Endodermal cell (in vitro differentiated cells): Measurements from ENCODE around the gene ZMAT5. TPM values are rescaled to one million over a fixed set of nuclear protein-coding genes. Genes with fewer than 3 reads are reported as not detected.
A peak's percentile ranks its signal among the peaks of the same experiment; 100 is the strongest.

Experiments
- DNase-seq: peaks from one replicate; pipeline ENCODE4 v3.0.0-alpha.2; 2017
- H3K27ac ChIP-seq: 2 replicates; pipeline ENCODE4 v1.5.1; 2013; ENCODE audit warnings: mild to moderate bottlenecking, low read depth, low read length, moderate library complexity
- H3K27me3 ChIP-seq: 2 replicates; pipeline ENCODE4 v1.6.1; 2013; ENCODE audit warnings: mild to moderate bottlenecking, low read length, moderate library complexity; ENCODE audit not compliant: insufficient read depth, control insufficient read depth, poor library complexity, severe bottlenecking
- H3K36me3 ChIP-seq: 2 replicates; pipeline ENCODE4 v1.7.0; 2013; ENCODE audit warnings: mild to moderate bottlenecking, low read length, moderate library complexity; ENCODE audit not compliant: control insufficient read depth, insufficient read depth
- H3K4me1 ChIP-seq: one replicate; pipeline ENCODE4 v1.7.0; 2013; ENCODE audit warnings: low read length; ENCODE audit not compliant: control insufficient read depth, insufficient read depth
- H3K4me3 ChIP-seq: 2 replicates; pipeline ENCODE4 v1.5.1; 2013; ENCODE audit warnings: mild to moderate bottlenecking, low read length, moderate library complexity
- H3K9ac ChIP-seq: 2 replicates; pipeline ENCODE4 v1.6.1; 2013; ENCODE audit warnings: mild to moderate bottlenecking, low read length, moderate library complexity; ENCODE audit not compliant: poor library complexity, severe bottlenecking; ENCODE audit errors: extremely low read depth
- H3K9me3 ChIP-seq: 2 replicates; pipeline ENCODE4 v1.6.1; 2013; ENCODE audit warnings: mild to moderate bottlenecking, low read length, moderate library complexity; ENCODE audit not compliant: control insufficient read depth
- H3K27ac Mint-ChIP-seq: 2 replicates; pipeline ENCODE4 v1.8.0; 2020; ENCODE audit warnings: mixed read lengths
- H3K27me3 Mint-ChIP-seq: 2 replicates; pipeline ENCODE4 v1.8.0; 2021; ENCODE audit warnings: mild to moderate bottlenecking, mixed read lengths; ENCODE audit not compliant: insufficient read depth
- H3K36me3 Mint-ChIP-seq: 2 replicates; pipeline ENCODE4 v1.8.0; 2020; ENCODE audit warnings: low read depth, mixed read lengths
- H3K4me1 Mint-ChIP-seq: 2 replicates; pipeline ENCODE4 v1.8.0; 2020; ENCODE audit warnings: mixed read lengths
- H3K4me3 Mint-ChIP-seq: 2 replicates; pipeline ENCODE4 v1.8.0; 2020; ENCODE audit warnings: mild to moderate bottlenecking, moderate library complexity, mixed read lengths
- H3K9me3 Mint-ChIP-seq: 2 replicates; pipeline ENCODE4 v1.8.0; 2020; ENCODE audit warnings: mild to moderate bottlenecking, mixed read lengths
- CTCF ChIP-seq: fragments of 200-600 bp; sonication (generic); conservative IDR thresholded peaks from 2 replicates; pipeline ENCODE4 v1.5.0; 2021; ENCODE audit warnings: antibody characterized with exemption, mild to moderate bottlenecking
- WGBS, 2 experiments: methylation state at CpG; one replicate each; pipeline versions ENCODE4 v1.1.5 to v1.1.7; 2013; ENCODE audit warnings: missing lambda C conversion rate in 2 of 2, mixed read lengths in 1 of 2; ENCODE audit not compliant: insufficient coverage in 1 of 2, insufficient read length in 1 of 2; 5-methylcytosine and 5-hydroxymethylcytosine counted together
- total RNA-seq, 2 donors: library from RNA; stranded (reverse); fragmentation: NEBNext Ultra II Directional in 1 of 2; extraction: Animal tissue kit (Norgen Biotek cat#: 25700) in 1 of 2; gene quantifications; 2 replicates in 1 of 2; 3 replicates in 1 of 2; pipeline ENCODE4 v1.2.1, GENCODE V29; 2021

ZMAT5 gene
- total RNA-seq, 2 donors from 2014 or later: 15.5 to 22.5 TPM

- Mint-ChIP-seq H3K27me3 (no peaks in the 10 kb centered on the region), H3K27ac (no peak overlapping the region), H3K4me1 (peaks cover 33% of the 10 kb centered on the region), H3K4me3 (no peak overlapping the region), H3K9me3 (no peaks in the 10 kb centered on the region), H3K36me3 (peaks cover 20% of the 10 kb centered on the region)
- H3K27ac ChIP-seq: no peak overlapping the region
- H3K27me3 ChIP-seq: no peaks in the 10 kb centered on the region
- no peaks in the 10 kb centered on the region for H3K9me3 ChIP-seq
- peaks cover 26% of the 10 kb centered on the region for H3K36me3 ChIP-seq
- H3K4me1 ChIP-seq: peaks cover 18% of the 10 kb centered on the region
- 78 to 81% methylated on average over 7 to 9 of the region's 9 CpGs for WGBS, 2 experiments
- no peak overlapping the region for H3K9ac ChIP-seq
- TF ChIP-seq CTCF: no peak
- DNase-seq: no peak
- no peak overlapping the region for H3K4me3 ChIP-seq
Measured at GRCh38 chr22:29690476-29690875, 76.3 kb downstream of the ZMAT5 start.

DNA sequence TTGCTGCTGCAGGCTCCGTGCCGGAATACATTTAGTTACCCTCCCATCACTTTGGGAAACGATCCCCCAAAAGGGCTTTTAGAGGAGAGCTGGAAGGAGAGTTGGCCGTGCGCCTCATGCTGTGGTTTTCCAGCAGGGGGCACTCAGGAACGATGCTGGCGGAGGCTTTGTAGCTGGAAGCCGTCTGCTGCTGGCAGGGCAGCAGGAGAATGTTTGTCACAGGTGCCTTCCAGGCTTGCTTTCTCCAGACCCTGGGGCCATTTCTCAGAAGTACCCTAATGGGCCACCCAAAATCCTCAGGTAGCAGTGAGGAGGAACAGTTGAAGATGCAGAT is 77.0 kb downstream of the ZMAT5 start:
- Mint-ChIP-seq H3K27ac (peak overlapping the region; percentile 0), H3K36me3 (peaks cover 16% of the 10 kb centered on the region), H3K4me1 (peaks cover 33% of the 10 kb centered on the region), H3K4me3 (no peak overlapping the region), H3K27me3 (no peaks in the 10 kb centered on the region), H3K9me3 (no peaks in the 10 kb centered on the region)
- DNase-seq: peak; percentile 92
- Histone ChIP-seq H3K27ac (no peak overlapping the region), H3K9me3 (no peaks in the 10 kb centered on the region), H3K27me3 (no peaks in the 10 kb centered on the region), H3K4me3 (no peak overlapping the region), H3K4me1 (peaks cover 18% of the 10 kb centered on the region), H3K36me3 (peaks cover 29% of the 10 kb centered on the region), H3K9ac (no peak overlapping the region)
- TF ChIP-seq CTCF: peak; percentile 92
- WGBS, 2 experiments: 25 to 26% methylated on average over 2 to 8 of the region's 8 CpGs

GRCh38 chr22:29689206-29689879 is 77.5 kb downstream of the ZMAT5 start:
- peaks cover 34% of the 10 kb centered on the region for H3K36me3 ChIP-seq
- Mint-ChIP-seq H3K36me3 (peaks cover 14% of the 10 kb centered on the region), H3K4me1 (peaks cover 33% of the 10 kb centered on the region), H3K27ac (peak overlapping the region; percentile 0), H3K27me3 (no peaks in the 10 kb centered on the region), H3K4me3 (no peak overlapping the region), H3K9me3 (no peaks in the 10 kb centered on the region)
- DNase-seq: no peak
- H3K9ac ChIP-seq: no peak overlapping the region
- WGBS, 2 experiments: 70 to 100% methylated on average over 1 to 5 of the region's 5 CpGs
- no peak overlapping the region for H3K4me3 ChIP-seq
- peaks cover 18% of the 10 kb centered on the region for H3K4me1 ChIP-seq
- no peaks in the 10 kb centered on the region for H3K9me3 ChIP-seq
- TF ChIP-seq CTCF: no peak
- peak overlapping the region; percentile 4 for H3K27ac ChIP-seq
- H3K27me3 ChIP-seq: no peaks in the 10 kb centered on the region
